Dermis blood vessel endothelial cell (primary cell): ENCODE data around the gene FGFR2. TPM values are rescaled to one million over a fixed set of nuclear protein-coding genes. Genes with fewer than 3 reads are reported as not detected.

ENCODE experiments used
- DNase-seq: peaks from one replicate; pipeline ENCODE4 v3.0.0; 2010
- total RNA-seq: library from RNA; depleted of rRNA; stranded (reverse); fragments of >200 nt; gene quantifications from 2 replicates; pipeline ENCODE4 v1.2.3, GENCODE V29; 2014

Gene FGFR2
- total RNA-seq = 0.42 and 1.7 TPM in 2 replicates

DNA sequence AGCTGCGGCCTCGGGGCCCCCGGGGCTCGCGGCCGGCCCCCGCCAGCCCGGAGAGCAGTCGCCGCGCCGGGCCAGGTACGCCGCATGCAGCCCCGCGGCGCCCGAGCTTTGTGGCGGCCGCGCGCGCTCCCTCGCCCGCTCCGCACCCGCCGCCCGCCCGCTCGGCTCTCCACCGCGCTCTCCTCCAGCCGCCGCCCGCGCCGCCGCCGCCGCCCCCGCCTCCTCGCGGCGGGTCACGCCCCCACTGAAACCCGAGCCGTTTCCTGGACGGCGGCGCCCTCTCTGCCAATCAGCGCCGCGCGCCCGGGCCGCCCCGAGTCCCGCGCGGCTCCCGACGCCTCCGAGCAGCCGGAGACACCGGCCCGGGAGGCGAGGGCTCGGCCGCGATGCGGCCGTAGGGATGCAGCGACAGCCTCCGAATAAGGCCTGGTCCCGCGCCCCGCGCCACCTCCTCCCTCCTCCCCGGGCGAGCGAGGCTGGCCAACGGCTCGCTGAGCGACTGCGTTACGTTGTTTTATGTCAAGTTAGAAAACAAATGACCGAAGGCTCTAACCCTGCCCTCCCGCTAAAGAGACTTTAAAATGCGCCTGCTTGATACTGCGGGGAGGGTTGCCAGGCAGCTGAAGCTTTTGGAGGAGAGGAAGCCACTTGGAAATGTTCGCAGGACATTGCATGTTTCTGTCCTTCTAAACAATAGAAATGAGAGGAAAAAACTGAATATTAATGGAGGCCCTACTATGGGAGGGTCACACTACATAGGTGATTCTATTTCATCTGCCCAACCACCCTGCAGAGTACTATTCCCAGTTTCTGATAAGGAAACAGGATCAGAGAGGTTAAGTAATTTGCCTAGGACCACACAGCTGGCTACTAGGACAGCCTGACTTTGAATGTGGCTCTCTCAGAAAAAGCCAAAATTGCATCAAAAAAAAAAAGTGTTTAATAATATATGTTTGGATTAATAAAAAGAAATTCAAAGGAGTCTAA lies at the start of gene FGFR2:
TSS of gene FGFR2 (minus strand) at position 182 of the 987 bp plus-strand sequence. CDS start 4,627 bp downstream, outside the sequence.
- peak; percentile 79 for DNase-seq

GRCh38 chr10:121647401-121647800 lies 49.2 kb upstream of the FGFR2 start:
- no peak for DNase-seq

- no peak for DNase-seq
These were observed 47.5 kb upstream of the FGFR2 start for GRCh38 chr10:121645696-121646095.

GRCh38 chr10:121644501-121644900 lies 46.3 kb upstream of the FGFR2 start:
- DNase-seq = no peak

DNA sequence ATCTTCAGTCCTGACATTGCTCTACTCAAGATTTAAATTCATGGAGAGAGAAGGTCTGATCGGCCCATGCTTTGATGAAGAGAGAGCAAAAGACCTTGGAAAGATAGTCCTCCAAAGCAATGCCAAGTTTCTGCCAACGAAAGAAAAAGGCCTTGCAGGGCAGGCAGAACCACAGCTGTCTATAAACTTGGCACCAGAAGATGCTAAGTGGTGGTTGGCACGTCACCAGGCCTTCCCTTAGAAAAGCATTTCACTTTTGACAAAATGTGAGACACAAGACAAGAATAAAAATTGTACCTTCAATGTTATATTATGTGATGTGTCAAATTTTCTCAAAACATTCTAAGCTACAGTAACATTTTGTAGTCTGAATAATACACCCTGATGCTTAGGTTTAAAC lies 42.0 kb upstream of the FGFR2 start:
- DNase-seq = no peak

GRCh38 chr10:121639416-121639815 lies 41.2 kb upstream of the FGFR2 start:
- DNase-seq = no peak

GRCh38 chr10:121637437-121637836 lies 39.2 kb upstream of the FGFR2 start:
- DNase-seq = no peak

GRCh38 chr10:121633056-121633455 lies 34.8 kb upstream of the FGFR2 start:
- DNase-seq = no peak

GRCh38 chr10:121631365-121632029 lies 33.3 kb upstream of the FGFR2 start:
- no peak for DNase-seq

DNA sequence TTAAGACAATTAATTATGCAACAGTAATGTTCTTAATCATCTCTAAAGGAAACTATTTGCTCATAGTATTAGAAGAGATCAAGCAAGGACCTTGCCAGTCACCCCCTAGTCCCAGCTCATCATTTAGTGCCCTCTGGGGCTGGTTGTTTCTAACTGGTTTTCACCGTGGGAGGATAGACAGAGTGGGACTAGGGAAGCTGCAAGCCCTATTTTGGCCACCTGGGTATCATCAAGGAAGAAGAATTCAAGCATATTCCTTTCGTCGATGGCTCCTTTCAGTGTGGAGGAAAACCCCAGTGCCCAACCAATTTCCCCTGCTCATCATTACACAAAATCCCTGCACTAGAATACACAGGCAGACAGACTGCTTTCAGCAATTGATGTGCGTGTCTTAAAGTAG lies 30.6 kb upstream of the FGFR2 start:
- DNase-seq = no peak

GRCh38 chr10:121627876-121628581 lies 29.8 kb upstream of the FGFR2 start:
- no peak for DNase-seq

DNA sequence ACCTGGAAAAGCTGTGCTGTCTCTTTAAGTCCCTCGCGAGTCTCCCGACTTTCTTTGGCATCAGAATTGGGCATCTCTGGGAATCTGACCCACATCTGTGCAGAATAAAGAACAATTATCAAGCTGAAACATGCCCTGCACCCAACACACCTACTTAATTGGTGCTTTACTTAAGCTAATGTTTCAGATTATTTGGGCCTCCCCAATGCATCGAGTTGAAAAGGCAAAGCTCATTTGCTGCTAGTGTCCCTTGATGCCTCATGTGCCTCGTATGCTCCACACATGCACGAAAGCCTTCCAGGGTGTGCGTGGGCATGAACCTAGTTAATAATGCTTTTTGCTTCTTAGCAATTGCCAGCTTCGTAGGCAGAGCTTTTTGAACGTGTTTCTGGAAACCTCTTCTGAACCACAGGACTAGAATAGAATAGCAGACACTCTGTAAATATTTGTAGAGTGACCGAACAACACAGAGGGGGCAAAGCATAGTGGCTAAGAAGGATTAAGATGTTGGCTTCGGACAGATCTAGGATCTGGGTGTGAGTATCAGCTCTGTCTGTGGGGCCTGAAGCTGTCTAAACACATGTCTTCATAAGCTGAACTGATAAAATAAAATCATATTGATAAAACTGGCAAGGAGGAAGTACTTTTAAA lies 26.7 kb upstream of the FGFR2 start:
- no peak for DNase-seq

GRCh38 chr10:121618906-121619305 lies 20.7 kb upstream of the FGFR2 start:
- no peak for DNase-seq

DNA sequence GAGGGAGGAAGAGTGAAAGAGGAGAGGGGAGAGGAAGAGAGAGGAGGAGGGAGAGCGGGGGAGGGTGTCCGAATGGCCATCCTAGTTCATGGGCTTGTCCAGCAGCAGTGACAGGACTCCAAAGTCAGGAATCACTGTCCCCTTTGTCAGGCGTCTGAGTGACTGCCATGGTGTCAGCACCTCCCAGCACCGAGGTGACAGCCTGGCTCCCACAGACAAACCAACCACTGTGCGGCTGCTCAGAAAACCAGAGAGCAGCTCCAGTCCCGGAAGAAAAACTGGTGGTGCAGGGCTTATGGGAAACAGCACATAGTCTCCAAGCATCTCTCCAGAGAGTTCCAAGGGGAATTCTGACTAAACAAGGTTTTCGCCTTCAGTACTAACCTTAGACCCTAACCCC lies 18.9 kb upstream of the FGFR2 start:
- DNase-seq = no peak

DNA sequence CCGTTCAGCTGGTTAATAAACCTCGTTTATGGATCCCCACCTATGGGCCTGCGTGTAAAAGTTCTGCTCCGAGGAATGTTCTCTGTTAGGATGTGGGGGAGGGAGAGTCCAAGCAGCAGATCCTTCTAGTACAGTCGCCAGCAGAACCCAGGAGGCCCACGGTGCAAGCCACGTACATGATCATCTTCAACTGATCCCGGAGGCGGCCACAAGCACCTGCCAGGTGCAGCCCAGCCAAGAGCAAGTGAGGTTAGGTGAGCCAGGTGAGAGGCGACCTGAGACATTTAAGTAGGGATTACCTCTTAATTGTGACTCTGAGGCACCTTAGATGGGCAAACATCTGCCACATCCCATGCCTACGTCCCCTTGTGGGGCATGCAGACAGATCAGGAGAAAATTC lies 18.0 kb upstream of the FGFR2 start:
- no peak for DNase-seq

GRCh38 chr10:121615836-121616235 lies 17.6 kb upstream of the FGFR2 start:
- no peak for DNase-seq

- DNase-seq = no peak
These were observed 17.2 kb upstream of the FGFR2 start for GRCh38 chr10:121615435-121615793.

DNA sequence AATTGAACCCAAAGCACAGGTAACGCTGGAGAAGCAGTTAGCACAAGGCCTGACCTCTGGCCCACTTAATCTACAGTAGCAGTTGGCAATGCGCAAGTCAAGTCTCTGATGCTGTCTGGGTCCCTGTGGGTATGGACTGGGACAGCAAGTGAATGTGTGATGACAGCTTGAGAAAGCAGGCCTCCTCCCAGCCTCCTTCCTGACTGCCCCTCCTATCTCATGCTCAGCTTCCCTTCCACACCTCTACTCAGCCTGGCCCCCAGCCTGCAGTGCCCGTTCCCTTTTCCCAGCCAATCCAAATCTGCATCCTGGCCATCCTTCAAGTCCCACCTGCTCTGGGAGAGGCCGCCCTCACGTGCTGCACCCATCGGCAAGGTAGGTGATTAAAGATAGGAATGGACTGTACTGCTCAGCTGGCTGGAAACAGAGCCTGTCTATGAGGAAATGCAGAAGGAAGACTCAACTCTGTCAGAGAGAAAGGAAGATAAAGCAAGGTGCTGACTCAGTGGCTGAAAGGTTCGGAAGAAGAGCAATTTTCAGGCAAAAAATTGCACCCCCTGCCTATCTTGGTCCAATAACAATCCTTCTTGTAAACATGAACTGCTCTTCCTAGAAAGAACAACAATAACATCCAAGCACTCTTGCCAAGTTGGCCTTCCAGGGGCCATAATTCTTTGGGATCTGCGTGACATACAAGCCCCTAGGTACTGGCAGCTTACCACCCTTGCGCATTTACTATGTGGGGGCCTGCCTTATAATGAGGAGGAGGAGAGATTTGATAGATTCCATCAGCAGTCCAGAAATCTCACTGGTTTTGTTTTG lies 16.6 kb upstream of the FGFR2 start:
- no peak for DNase-seq

DNA sequence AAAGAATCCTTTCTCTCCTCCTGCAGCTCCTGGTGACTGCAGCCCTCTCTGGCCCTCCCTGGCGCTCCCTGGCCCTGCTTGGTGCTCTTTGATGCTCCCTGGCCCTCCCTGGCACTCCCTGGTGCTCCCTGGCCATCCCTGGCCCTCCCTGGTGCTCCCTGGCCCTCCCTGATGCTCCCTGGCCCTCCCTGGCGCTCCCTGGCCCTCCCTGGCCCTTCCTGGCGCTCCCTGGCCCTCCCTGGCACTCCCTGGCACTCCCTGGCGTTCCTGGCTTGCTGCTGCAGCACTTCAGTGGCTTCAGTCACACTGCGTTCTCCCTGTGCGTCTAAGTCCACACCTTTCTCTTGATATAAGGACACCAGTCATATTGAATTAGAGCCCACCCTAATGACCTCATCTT lies 15.2 kb upstream of the FGFR2 start:
- no peak for DNase-seq

DNA sequence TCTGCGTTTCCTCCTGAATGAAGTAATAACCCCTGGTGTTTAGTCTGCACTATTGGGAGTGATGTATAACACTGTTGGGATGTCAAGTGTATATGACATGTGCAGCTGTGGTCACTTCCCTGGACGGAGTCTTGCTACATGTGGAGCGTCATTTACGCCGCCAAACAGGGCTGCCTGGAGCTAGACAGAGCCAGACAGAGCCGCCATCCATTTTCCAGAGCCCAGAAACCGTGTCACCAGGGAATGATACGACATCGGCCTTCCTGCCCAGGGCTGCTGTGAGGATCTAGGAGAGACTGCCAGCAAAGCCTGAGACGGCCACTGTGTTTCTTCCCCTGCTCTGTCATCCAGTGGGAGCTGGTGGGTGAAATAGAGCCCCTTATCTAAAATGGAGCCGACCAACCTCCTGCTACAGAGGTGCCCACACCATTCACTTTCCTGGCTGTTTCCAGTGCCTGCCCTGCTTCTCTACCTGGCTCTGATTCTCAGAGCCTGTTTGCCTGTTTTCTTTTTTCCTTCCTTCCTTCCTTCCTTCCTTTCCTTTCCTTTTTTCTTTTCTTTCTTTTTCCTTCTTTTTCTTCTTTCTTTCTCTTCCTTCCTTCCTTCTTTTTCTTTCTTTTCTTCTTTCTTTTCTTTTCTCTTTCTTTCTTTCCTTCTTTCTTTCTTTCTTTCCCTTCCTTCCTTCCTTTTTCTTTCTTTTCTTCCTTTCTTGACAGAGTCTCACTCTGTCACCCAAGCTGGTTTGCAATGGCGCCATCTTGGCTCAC lies 13.3 kb upstream of the FGFR2 start:
- no peak for DNase-seq

DNA sequence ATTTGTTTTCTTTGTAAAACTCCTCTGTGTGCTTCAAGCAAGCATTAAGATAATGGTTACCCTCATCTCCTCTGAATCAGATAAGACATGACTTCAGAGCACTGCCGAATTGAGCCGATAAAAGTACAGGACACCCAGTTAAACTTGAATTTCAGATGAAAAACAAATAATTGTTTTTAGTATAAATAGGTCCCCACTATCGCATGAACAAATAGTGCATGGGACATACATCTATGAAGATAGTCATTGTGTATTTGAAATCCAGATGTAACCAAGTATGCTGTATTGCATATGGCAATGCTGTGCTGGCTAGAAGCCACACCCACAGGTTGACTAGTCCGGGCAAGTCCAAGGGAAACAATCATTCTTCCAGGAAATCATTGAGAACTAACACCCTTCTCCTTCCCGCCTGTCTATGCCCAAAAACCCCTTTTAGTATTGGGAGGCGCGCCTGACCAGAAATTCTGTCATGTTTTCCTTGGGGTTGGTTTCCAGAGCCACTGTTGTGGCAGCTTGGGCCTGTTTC lies 12.6 kb upstream of the FGFR2 start:
- DNase-seq = no peak
